ENCODE results near the gene MBTPS1. TPM values are rescaled to one million over a fixed set of nuclear protein-coding genes. Genes with fewer than 3 reads are reported as not detected.

MBTPS1 gene
- total RNA-seq, 4 donors from 2014 or later: 36.3 to 77.6 (median 53.0) TPM

- no peak overlapping the region for H3K4me3 ChIP-seq
- H3K27ac ChIP-seq: no peak overlapping the region
- WGBS, 2 donors: 78 to 80% methylated on average over 6 to 8 of the region's 17 CpGs
- DNase-seq: no peak
- H3K27me3 ChIP-seq: peaks cover 0 to 82% (median 2%) of the 10 kb centered on the region in 4 donors
- H3K9me3 ChIP-seq: no peaks in the 10 kb centered on the region
- TF ChIP-seq, protein P1, sequence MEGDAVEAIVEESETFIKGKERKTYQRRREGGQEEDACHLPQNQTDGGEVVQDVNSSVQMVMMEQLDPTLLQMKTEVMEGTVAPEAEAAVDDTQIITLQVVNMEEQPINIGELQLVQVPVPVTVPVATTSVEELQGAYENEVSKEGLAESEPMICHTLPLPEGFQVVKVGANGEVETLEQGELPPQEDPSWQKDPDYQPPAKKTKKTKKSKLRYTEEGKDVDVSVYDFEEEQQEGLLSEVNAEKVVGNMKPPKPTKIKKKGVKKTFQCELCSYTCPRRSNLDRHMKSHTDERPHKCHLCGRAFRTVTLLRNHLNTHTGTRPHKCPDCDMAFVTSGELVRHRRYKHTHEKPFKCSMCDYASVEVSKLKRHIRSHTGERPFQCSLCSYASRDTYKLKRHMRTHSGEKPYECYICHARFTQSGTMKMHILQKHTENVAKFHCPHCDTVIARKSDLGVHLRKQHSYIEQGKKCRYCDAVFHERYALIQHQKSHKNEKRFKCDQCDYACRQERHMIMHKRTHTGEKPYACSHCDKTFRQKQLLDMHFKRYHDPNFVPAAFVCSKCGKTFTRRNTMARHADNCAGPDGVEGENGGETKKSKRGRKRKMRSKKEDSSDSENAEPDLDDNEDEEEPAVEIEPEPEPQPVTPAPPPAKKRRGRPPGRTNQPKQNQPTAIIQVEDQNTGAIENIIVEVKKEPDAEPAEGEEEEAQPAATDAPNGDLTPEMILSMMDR (IDR thresholded peaks at IDR 0.05): no peak
- no peak for TF ChIP-seq POLR2A (IDR thresholded peaks at IDR 0.05)
- H3K36me3 ChIP-seq: no peaks in the 10 kb centered on the region
- intact Hi-C loops (cut with DNase I): no loop called here
- H3K4me1 ChIP-seq: peaks cover 0 to 19% (median 0%) of the 10 kb centered on the region in 3 donors
These were observed 74.9 kb downstream of the MBTPS1 start for GRCh38 chr16:84041881-84042280.

DNA sequence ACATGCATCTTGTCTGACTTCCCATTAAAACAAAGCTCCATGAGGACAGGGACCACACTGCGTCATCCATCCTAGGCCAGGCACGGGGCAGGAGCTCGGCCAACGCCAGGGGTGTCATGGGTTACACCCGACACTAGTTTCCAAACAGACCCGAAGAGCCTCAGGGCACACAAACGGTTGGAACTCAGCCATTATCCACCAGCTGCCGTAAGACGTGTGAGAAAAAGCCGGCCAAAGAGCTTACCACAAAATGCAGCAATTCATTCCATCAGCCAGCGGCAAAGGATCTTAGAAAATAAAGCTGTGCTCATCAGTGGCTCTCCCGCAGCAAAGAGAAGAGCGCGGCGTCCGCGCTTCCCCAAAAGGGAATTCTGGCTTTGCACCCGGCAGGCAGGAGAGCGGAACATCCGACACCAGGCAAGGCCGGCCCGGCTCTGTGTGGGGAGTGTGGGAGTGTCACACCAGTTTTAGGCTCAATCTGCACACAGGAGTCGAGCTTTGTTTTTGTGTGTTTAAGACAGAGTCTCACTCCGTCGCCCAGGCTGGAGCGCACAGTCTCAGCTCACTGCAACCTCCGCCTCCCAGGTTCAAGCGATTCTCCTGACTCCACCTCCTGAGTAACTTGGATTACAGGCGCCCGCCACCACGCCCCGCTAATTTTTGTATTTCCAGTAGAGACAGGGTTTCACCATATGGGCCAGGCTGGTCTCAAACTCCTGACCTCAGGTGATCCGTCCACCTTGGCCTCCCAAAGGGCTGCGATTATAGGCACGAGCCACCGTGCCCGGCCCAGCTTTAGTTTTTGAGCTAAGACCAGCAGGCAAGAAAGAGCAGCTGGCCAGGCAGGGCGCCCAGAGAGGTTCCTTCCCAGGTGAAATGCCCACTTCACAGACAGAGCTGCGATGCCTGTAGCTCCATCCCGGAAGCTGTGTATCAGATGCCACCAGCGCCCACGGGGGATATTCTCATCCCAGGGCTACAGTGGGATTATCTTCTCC lies 75.6 kb downstream of the MBTPS1 start:
- DNase-seq: no peak
- 46 to 48% methylated on average over 8 to 28 of the region's 42 CpGs for WGBS, 2 donors
- intact Hi-C loops (cut with DNase I): no loop called here

GRCh38 chr16:84040226-84040822 lies 76.4 kb downstream of the MBTPS1 start:
- no peaks in the 10 kb centered on the region for H3K36me3 ChIP-seq
- no peak for DNase-seq
- intact Hi-C loops (cut with DNase I): no loop called here
- H3K4me1 ChIP-seq: peaks cover 0 to 19% (median 0%) of the 10 kb centered on the region in 3 donors
- H3K27ac ChIP-seq: no peak overlapping the region
- TF ChIP-seq, protein P1 (IDR thresholded peaks at IDR 0.05): no peak
- no peak for TF ChIP-seq POLR2A (IDR thresholded peaks at IDR 0.05)
- peaks cover 0 to 10% (median 0%) of the 10 kb centered on the region in 3 donors for H3K9me3 ChIP-seq
- no peak overlapping the region for H3K4me3 ChIP-seq
- 63 to 100% methylated on average over 2 to 6 of the region's 14 CpGs for WGBS, 2 donors
- H3K27me3 ChIP-seq: peaks cover 0 to 85% (median 2%) of the 10 kb centered on the region in 4 donors

More for the DNA sequence above, 75.6 kb downstream of the MBTPS1 start:
- H3K4me1 ChIP-seq: peaks cover 0 to 19% (median 0%) of the 10 kb centered on the region in 3 donors
- peaks cover 0 to 88% (median 2%) of the 10 kb centered on the region in 4 donors for H3K27me3 ChIP-seq
- H3K27ac ChIP-seq: no peak overlapping the region
- H3K4me3 ChIP-seq: no peak overlapping the region
- peaks cover 0 to 5% (median 0%) of the 10 kb centered on the region in 3 donors for H3K9me3 ChIP-seq
- no peaks in the 10 kb centered on the region for H3K36me3 ChIP-seq
- no peak for TF ChIP-seq POLR2A (IDR thresholded peaks at IDR 0.05)
- TF ChIP-seq, protein P1 (IDR thresholded peaks at IDR 0.05): no peak

DNA sequence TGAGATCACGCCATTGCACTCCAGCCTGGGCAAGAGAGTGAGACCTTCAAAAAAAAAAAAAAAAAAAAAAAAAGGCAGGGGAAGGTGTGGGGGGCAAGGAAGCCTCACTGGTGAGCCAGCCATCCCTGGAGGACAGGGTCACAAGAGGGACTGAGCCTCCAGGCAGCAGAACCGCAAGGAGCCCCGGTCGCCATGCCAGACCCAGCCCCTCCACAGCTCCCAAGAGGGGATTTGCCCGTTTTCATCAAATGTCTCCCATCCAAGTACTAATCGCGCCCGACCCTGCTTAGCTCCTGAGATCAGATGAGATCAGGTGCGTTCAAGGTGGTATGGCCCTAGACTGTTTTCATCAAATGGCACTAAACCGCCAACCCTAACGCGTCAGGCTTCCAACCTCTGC lies 77.0 kb downstream of the MBTPS1 start:
- no peak overlapping the region for H3K27ac ChIP-seq
- peaks cover 0 to 10% (median 0%) of the 10 kb centered on the region in 3 donors for H3K9me3 ChIP-seq
- 86 to 96% methylated on average over 8 to 12 of the region's 12 CpGs for WGBS, 2 donors
- intact Hi-C loops (cut with DNase I): no loop called here
- H3K36me3 ChIP-seq: no peaks in the 10 kb centered on the region
- H3K27me3 ChIP-seq: peaks cover 0 to 79% (median 2%) of the 10 kb centered on the region in 4 donors
- no peak for TF ChIP-seq POLR2A (IDR thresholded peaks at IDR 0.05)
- TF ChIP-seq, protein P1 (IDR thresholded peaks at IDR 0.05): no peak
- no peak overlapping the region for H3K4me3 ChIP-seq
- no peak for DNase-seq
- H3K4me1 ChIP-seq: peaks cover 0 to 19% (median 0%) of the 10 kb centered on the region in 3 donors

Measured in esophagus squamous epithelium (tissue), 5 donors.